H1 (cell line): ENCODE measurements around the gene CLCA1. TPM values are rescaled to one million over a fixed set of nuclear protein-coding genes. Genes with fewer than 3 reads are reported as not detected.

Experiments used
- CHD7 ChIP-seq: fragments of 300-600 bp; sonication (generic); IDR thresholded peaks from 2 replicates; pipeline ENCODE4 v1.7.1; 2012; ENCODE audit warnings: low read length, moderate library complexity, mild to moderate bottlenecking, inconsistent platforms; ENCODE audit not compliant: insufficient replicate concordance
- CTCF ChIP-seq, 3 experiments: IDR thresholded peaks; 1 replicate in 2 of 3; 2 replicates in 1 of 3; pipeline versions ENCODE4 v1.5.1 to v1.6.1; 2011; ENCODE audit warnings: low read length in 3 of 3, mild to moderate bottlenecking in 3 of 3, inconsistent platforms in 2 of 3, low read depth in 1 of 3, moderate library complexity in 1 of 3; ENCODE audit not compliant: insufficient read depth in 1 of 3; ENCODE audit errors: control extremely low read depth in 1 of 3
- HDAC6 ChIP-seq: IDR thresholded peaks from one replicate; pipeline ENCODE4 v1.7.1; 2012; ENCODE audit warnings: low read depth, mild to moderate bottlenecking, inconsistent platforms, low read length, moderate library complexity
- polyA plus RNA-seq, 7 experiments: library from polyadenylated mRNA; depleted of rRNA in 3 of 7; stranded (reverse) in 5 of 7; unstranded in 2 of 7; fragments of >200 nt in 5 of 7; fragments of 200-250 nt in 2 of 7; gene quantifications; 1 replicate in 5 of 7; 2 replicates in 1 of 7; 4 replicates in 1 of 7; pipeline versions ENCODE4 v1.2.1 to v1.2.3, GENCODE V29; 2011 to 2013; ENCODE audit warnings: missing spikeins in 2 of 7, mixed read lengths in 2 of 7
- total RNA-seq: library from RNA; stranded (reverse); fragmentation: NEBNext Ultra II Directional; extraction: Animal tissue kit (Norgen Biotek cat#: 25700); gene quantifications from 2 replicates; pipeline ENCODE4 v1.2.1, GENCODE V29; 2021

CLCA1 gene
- total and polyA plus RNA-seq, 2 of the 8 experiments (the other 6 are each of a cell fraction or from before 2014, with no cell fraction given): not detected

- TF ChIP-seq CHD7 (no peak), HDAC6 (no peak), CTCF (IDR thresholded peaks at IDR 0.05; ENCODE audit: control extremely low read depth in 1 of 3, insufficient read depth in 1 of 3, low read depth in 1 of 3, low read length in 3 of 3) (no peak)
Observed at GRCh38 chr1:86429122-86429725, 39.5 kb upstream of the CLCA1 start (continued).
